ENCODE data around the gene DNMT1. TPM values are rescaled to one million over a fixed set of nuclear protein-coding genes. Genes with fewer than 3 reads are reported as not detected.
"Not testable (repeated sequence)": the region's sequence is repeated elsewhere in the genome, so short reads cannot be mapped to it uniquely, and the experiment has no call there.

Gene DNMT1
- total and polyA plus RNA-seq, 8 donors, result 16.6 to 92.0 (median 44.8) TPM

DNA sequence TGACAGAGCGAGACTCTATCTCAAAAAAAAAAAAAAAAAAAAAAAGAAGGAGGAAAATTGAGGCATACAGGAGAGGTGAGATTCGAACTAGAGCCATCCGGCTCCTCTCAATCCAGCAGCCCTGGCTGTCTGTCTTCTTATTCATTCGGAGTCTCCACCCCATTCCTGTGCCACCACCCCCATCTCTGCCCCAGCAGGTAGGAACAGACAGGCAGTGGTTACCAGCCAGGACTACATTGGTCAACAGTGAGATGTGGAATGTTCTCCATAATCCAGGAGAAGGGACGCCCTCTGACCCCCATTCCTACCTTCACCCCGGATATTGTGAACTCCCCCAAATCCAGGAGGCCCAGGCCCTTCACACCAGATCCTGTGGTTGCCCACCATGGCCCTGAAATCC is 42.9 kb upstream of the DNMT1 start:
- TF ChIP-seq POLR2AphosphoS5 (IDR thresholded peaks at IDR 0.05) (no peak), POLR2A (IDR thresholded peaks at IDR 0.05) (no peak), EP300 (IDR thresholded peaks at IDR 0.05) (no peak), CTCF (IDR thresholded peaks at IDR 0.05) (no peak)
- Histone ChIP-seq H3K27me3 (no peaks in the 10 kb centered on the region), H3K4me1 (peaks cover 8 to 33% (median 12%) of the 10 kb centered on the region in 4 donors), H3K27ac (peak overlapping the region; percentile 44 to 85 (median 72)), H3K4me3 (no peak overlapping the region), H3K36me3 (no peaks in the 10 kb centered on the region), H3K9me3 (no peaks in the 10 kb centered on the region)
- WGBS, 5 donors, result 70 to 78% (median 77%) methylated on average over 6 of the region's 6 CpGs
- no peak for DNase-seq
- intact Hi-C loops (cut with DNase I; ENCODE audit: low total_unique reads), result no loop called here

DNA sequence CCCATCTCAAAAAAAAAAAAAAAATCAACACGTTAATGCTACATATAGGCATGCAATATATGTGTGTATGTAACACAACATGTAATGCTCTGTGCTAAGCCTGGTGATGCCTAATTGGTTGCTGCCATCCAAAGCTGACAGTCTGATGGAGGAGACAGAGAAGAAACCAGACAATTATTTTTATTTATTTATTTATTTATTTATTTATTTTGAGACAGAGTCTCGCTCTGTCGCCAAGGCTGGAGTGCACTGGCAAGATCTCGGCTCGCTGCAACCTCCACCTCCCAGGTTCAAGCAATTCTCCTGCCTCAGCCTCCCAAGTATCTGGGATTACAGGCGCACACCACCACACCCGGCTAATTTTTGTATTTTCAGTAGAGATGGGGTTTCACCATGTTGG is 40.7 kb upstream of the DNMT1 start:
- H3K36me3 ChIP-seq; H3K4me3 ChIP-seq; intact Hi-C loops (cut with DNase I; ENCODE audit: low total_unique reads); DNase-seq; H3K9me3 ChIP-seq; H3K27me3 ChIP-seq: not testable (repeated sequence)
- Histone ChIP-seq H3K27ac (peak overlapping the region in 4 of 5 donors; percentile 59 to 85 (median 77)), H3K4me1 (peaks cover 8 to 44% (median 23%) of the 10 kb centered on the region in 4 donors)
- WGBS, 5 donors, result 92 to 95% (median 94%) methylated on average over 7 of the region's 7 CpGs

GRCh38 chr19:10235003-10235402 is 40.2 kb upstream of the DNMT1 start:
- WGBS, 5 donors, result 70 to 80% (median 77%) methylated on average over 4 of the region's 4 CpGs
- DNase-seq, result no peak
- Histone ChIP-seq H3K27ac (no peak overlapping the region), H3K36me3 (no peaks in the 10 kb centered on the region), H3K9me3 (no peaks in the 10 kb centered on the region), H3K4me3 (no peak overlapping the region), H3K27me3 (peaks cover 0 to 5% (median 0%) of the 10 kb centered on the region in 3 donors), H3K4me1 (peaks cover 11 to 48% (median 27%) of the 10 kb centered on the region in 4 donors)
- intact Hi-C loops (cut with DNase I; ENCODE audit: low total_unique reads), result no loop called here
- TF ChIP-seq EP300 (IDR thresholded peaks at IDR 0.05) (no peak), POLR2A (IDR thresholded peaks at IDR 0.05) (no peak), CTCF (IDR thresholded peaks at IDR 0.05) (no peak), POLR2AphosphoS5 (IDR thresholded peaks at IDR 0.05) (no peak)

DNA sequence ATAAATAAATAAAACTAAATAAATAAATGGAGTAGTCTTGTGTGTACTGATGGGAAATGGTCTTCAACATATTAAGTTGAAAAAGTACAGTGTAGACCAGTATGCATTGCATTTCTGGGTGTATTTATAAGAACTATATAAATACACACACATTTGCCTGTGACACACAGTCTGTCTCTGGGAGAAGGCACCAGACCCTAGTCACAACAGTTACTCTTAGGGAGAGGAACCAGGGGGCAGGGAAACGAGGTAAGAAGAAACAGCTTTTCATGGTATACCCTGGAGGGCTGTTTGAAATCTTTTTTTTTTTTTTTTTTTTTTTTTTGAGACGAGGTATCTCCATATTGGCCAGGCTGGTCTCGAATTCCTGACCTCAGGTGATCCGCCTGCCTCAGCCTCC is 39.2 kb upstream of the DNMT1 start:
- intact Hi-C loops (cut with DNase I; ENCODE audit: low total_unique reads), result no loop called here
- no peak overlapping the region for H3K27ac ChIP-seq
- 78 to 87% (median 79%) methylated on average over 3 to 4 of the region's 4 CpGs for WGBS, 5 donors
- DNase-seq, result no peak
- H3K9me3 ChIP-seq, result no peaks in the 10 kb centered on the region
- TF ChIP-seq POLR2A (IDR thresholded peaks at IDR 0.05), result no peak
- TF ChIP-seq POLR2AphosphoS5 (IDR thresholded peaks at IDR 0.05), result no peak
- no peak for TF ChIP-seq EP300 (IDR thresholded peaks at IDR 0.05)
- no peak for TF ChIP-seq CTCF (IDR thresholded peaks at IDR 0.05)
- no peak overlapping the region for H3K4me3 ChIP-seq
- H3K27me3 ChIP-seq, result peaks cover 0 to 7% (median 0%) of the 10 kb centered on the region in 3 donors
- no peaks in the 10 kb centered on the region for H3K36me3 ChIP-seq
- peaks cover 14 to 54% (median 37%) of the 10 kb centered on the region in 4 donors for H3K4me1 ChIP-seq

DNA sequence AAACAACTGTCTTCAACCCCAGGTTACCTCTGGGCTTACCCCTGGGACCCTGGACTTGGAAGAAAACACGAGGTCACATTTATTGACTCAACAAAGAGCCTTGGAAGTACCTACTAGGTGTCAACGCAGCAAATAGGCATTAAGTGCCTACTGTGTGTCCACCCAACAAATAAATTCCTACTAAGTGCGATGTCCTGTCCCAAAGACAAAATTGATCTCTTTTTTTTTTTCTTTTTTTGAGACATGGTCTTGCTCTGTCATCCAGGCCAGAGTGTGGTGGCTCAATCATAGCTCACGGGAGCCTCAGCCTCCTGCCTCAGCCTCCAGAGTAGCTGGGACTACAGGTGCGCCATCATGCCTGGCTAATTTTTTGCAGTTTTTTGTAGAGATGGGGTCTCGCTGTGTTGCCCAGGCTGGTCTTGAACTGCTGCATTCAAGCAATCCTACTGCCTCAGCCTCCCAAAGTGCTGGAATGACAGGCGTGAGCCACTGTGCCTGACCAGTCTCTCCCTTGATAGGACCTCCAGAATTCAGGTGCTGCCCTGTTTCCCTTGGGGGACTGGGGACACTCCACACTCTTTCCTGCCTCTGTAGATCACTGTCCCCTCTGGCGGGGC is 37.0 kb upstream of the DNMT1 start:
- H3K36me3 ChIP-seq, result no peaks in the 10 kb centered on the region
- 68 to 75% (median 73%) methylated on average over 8 of the region's 8 CpGs for WGBS, 5 donors
- intact Hi-C loops (cut with DNase I; ENCODE audit: low total_unique reads), result no loop called here
- peaks cover 10 to 55% (median 41%) of the 10 kb centered on the region in 4 donors for H3K4me1 ChIP-seq
- TF ChIP-seq EP300 (IDR thresholded peaks at IDR 0.05), result no peak
- no peak for TF ChIP-seq POLR2A (IDR thresholded peaks at IDR 0.05)
- TF ChIP-seq POLR2AphosphoS5 (IDR thresholded peaks at IDR 0.05), result no peak
- TF ChIP-seq CTCF (IDR thresholded peaks at IDR 0.05), result no peak
- no peak for DNase-seq
- no peaks in the 10 kb centered on the region for H3K9me3 ChIP-seq
- H3K27me3 ChIP-seq, result peaks cover 0 to 7% (median 0%) of the 10 kb centered on the region in 3 donors
- peak overlapping the region; percentile 77 to 99 (median 97) for H3K4me3 ChIP-seq
- H3K27ac ChIP-seq, result peak overlapping the region; percentile 78 to 94 (median 90)
